Measurements from ENCODE around the gene KCNIP4. TPM values are rescaled to one million over a fixed set of nuclear protein-coding genes. Genes with fewer than 3 reads are reported as not detected.

Gene KCNIP4
- total and polyA plus RNA-seq, 2 of the 4 experiments (the other 2 are of a cell fraction) = not detected

GRCh38 chr4:21979196-21979595 lies 30.6 kb upstream of the KCNIP4 start:
- intact Hi-C loops (cut with micrococcal nuclease) = loop anchor here (10.0 kb wide), 1 partner anchor 184 kb away; no protein-coding TSS in a partner anchor
- CTCF ChIA-PET = no interaction called here
- no peak overlapping the region for H3K18ac ChIP-seq (ENCODE audit: low read depth, low read length)
- TF ChIP-seq MAZ (IDR thresholded peaks at IDR 0.05; ENCODE audit: borderline replicate concordance, low read depth, low read length) (no peak), MAFK (IDR thresholded peaks at IDR 0.05; ENCODE audit: low read depth, low read length) (no peak), CTCF (conservative IDR thresholded peaks at IDR 0.05; ENCODE audit: low read depth, low read length) (no peak)
- H2BK5ac ChIP-seq (ENCODE audit: low read depth, low read length, poor library complexity, severe bottlenecking) = no peak overlapping the region
- H3K9me1 ChIP-seq (ENCODE audit: insufficient read depth, low read length) = no peaks in the 10 kb centered on the region
- H3K27ac ChIP-seq (ENCODE audit: insufficient read depth, low read length) = no peak overlapping the region
- H3K56ac ChIP-seq (ENCODE audit: extremely low read depth, insufficient read depth, low read length) = no peak overlapping the region
- H3K4ac ChIP-seq (ENCODE audit: low read depth, low read length) = no peak overlapping the region
- no peak overlapping the region for H2BK15ac ChIP-seq (ENCODE audit: low read depth, low read length)
- no peak overlapping the region for H3K14ac ChIP-seq (replicated peaks; ENCODE audit: low read depth, low read length)
- no peaks in the 10 kb centered on the region for H3K36me3 ChIP-seq (ENCODE audit: control insufficient read depth, insufficient read depth, low read length)
- H4K91ac ChIP-seq (ENCODE audit: insufficient read depth, low read depth, low read length) = no peak overlapping the region
- H4K8ac ChIP-seq (ENCODE audit: low read depth in 2 of 2, low read length in 2 of 2) = no peak overlapping the region
- no peaks in the 10 kb centered on the region for H3K4me1 ChIP-seq (ENCODE audit: control insufficient read depth, insufficient read depth, low read length)
- no TSS peak for BruUV-seq (replicated peaks)
- DNase-seq (no peak), ATAC-seq (ENCODE audit: low read depth) (no peak)
- H2BK120ac ChIP-seq (ENCODE audit: low read depth, low read length) = no peak overlapping the region
- H2AK5ac ChIP-seq (ENCODE audit: low read depth, low read length) = no peak overlapping the region
- H3K23ac ChIP-seq (ENCODE audit: low read depth, low read length) = no peak overlapping the region
- no CpG with 5 or more reads among the region's 1 CpG for WGBS, 2 experiments (ENCODE audit: extremely low coverage in 2 of 2, insufficient read length in 1 of 2)
- dilution Hi-C loops (cut with HindIII; ENCODE audit: low sequenced_read_pairs, unreplicated experiment) = no loop called here
- H3K27me3 ChIP-seq (ENCODE audit: control insufficient read depth, insufficient read depth, low read length) = no peaks in the 10 kb centered on the region
- POLR2A ChIA-PET (ENCODE audit: unreplicated experiment) = no interaction called here
- no peaks in the 10 kb centered on the region for H4K20me1 ChIP-seq (ENCODE audit: insufficient read depth, low read length)
- no peak overlapping the region for H3K4me2 ChIP-seq (ENCODE audit: low read depth, low read length)
- no peak overlapping the region for H3K4me3 ChIP-seq (ENCODE audit: insufficient read depth, low read depth, low read length)
- in situ Hi-C loops (cut with MboI; ENCODE audit: low sequenced_read_pairs) = no loop called here
- no peak overlapping the region for H2AK9ac ChIP-seq (replicated peaks; ENCODE audit: low read depth, low read length, poor library complexity)
- no peaks in the 10 kb centered on the region for H3K9me3 ChIP-seq (ENCODE audit: control insufficient read depth, insufficient read depth, low read length)
- no peak overlapping the region for H4K5ac ChIP-seq (ENCODE audit: low read depth, low read length)
- H2AFZ ChIP-seq (replicated peaks; ENCODE audit: low read length, poor library complexity) = no peak overlapping the region
- H3K9ac ChIP-seq (ENCODE audit: low read depth, low read length) = no peak overlapping the region
- H3K79me1 ChIP-seq (ENCODE audit: low read depth in 1 of 2, low read length in 2 of 2) = no peaks in the 10 kb centered on the region
- H2BK20ac ChIP-seq (ENCODE audit: low read depth, low read length) = no peak overlapping the region
